Breast epithelium (tissue), 3 donors: ENCODE measurements around the gene CACNA2D1.

Source experiments
- POLR2AphosphoS5 ChIP-seq, 3 donors: sonication (generic); formaldehyde crosslinking; IDR thresholded peaks; one replicate each; pipeline ENCODE4 v1.6.1; 2017; ENCODE audit warnings: antibody characterized with exemption in 3 of 3
- TF ChIP-seq, protein P1 (sequence below), 3 donors: fragments of 450-650 bp; IDR thresholded peaks; one replicate each; pipeline ENCODE4 v1.5.1; 2016 to 2017; ENCODE audit warnings: antibody characterized with exemption in 3 of 3, mild to moderate bottlenecking in 3 of 3, moderate library complexity in 3 of 3

DNA sequence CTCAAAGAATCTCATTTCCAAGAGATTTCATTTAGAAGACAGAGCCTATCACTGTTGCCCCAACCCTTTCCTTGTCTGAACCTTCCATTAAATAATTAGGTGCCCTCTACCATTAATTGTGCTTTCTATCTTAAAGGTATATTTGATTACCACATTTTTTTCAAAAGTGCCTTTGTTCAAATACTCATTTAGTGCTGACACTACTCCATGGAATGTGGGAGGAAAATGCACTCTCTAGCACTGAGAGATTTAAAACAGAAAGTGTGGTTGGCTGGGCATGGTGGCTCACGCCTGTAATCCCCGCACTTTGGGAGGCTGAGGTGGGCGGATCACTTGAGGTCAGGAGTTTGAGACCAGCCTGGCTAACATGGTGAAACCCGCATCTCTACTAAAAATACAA lies 119.8 kb downstream of the CACNA2D1 start:
- TF ChIP-seq, protein P1, sequence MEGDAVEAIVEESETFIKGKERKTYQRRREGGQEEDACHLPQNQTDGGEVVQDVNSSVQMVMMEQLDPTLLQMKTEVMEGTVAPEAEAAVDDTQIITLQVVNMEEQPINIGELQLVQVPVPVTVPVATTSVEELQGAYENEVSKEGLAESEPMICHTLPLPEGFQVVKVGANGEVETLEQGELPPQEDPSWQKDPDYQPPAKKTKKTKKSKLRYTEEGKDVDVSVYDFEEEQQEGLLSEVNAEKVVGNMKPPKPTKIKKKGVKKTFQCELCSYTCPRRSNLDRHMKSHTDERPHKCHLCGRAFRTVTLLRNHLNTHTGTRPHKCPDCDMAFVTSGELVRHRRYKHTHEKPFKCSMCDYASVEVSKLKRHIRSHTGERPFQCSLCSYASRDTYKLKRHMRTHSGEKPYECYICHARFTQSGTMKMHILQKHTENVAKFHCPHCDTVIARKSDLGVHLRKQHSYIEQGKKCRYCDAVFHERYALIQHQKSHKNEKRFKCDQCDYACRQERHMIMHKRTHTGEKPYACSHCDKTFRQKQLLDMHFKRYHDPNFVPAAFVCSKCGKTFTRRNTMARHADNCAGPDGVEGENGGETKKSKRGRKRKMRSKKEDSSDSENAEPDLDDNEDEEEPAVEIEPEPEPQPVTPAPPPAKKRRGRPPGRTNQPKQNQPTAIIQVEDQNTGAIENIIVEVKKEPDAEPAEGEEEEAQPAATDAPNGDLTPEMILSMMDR (IDR thresholded peaks at IDR 0.05) = no peak
- TF ChIP-seq POLR2AphosphoS5 (IDR thresholded peaks at IDR 0.05) = no peak
